Natural killer cell (primary cell): ENCODE results near the gene OR6Q1. TPM values are rescaled to one million over a fixed set of nuclear protein-coding genes. Genes with fewer than 3 reads are reported as not detected.
"Not testable (repeated sequence)": the region's sequence is repeated elsewhere in the genome, so short reads cannot be mapped to it uniquely, and the experiment has no call there.

Experiments used
- ATAC-seq, 3 donors: fragments of 150-1000 bp in 2 of 3; fragments of 200-7000 bp in 1 of 3; cut with Tn5 transposase; 1 replicate in 1 of 3; 2 replicates in 2 of 3; pipeline ENCODE4 v1.10.0; 2021; ENCODE audit warnings: mild to moderate bottlenecking in 2 of 3, moderate library complexity in 2 of 3
- DNase-seq, 2 donors: peaks; one replicate each; pipeline versions ENCODE4 v3.0.0 to v3.0.0-alpha.2; 2013 to 2021; ENCODE audit warnings: mixed read lengths in 1 of 2
- H3K27ac ChIP-seq: one replicate; pipeline ENCODE4 v1.5.1; 2013; ENCODE audit warnings: mild to moderate bottlenecking, low read length
- H3K27me3 ChIP-seq: one replicate; pipeline ENCODE4 v1.6.1; 2013; ENCODE audit warnings: low read length; ENCODE audit not compliant: control insufficient read depth, insufficient read depth
- H3K36me3 ChIP-seq: one replicate; pipeline ENCODE4 v1.6.1; 2013; ENCODE audit warnings: low read length; ENCODE audit not compliant: control insufficient read depth, insufficient read depth
- H3K4me1 ChIP-seq: one replicate; pipeline ENCODE4 v1.6.1; 2013; ENCODE audit warnings: low read length; ENCODE audit not compliant: control insufficient read depth, insufficient read depth
- H3K4me3 ChIP-seq: one replicate; pipeline ENCODE4 v1.5.1; 2013; ENCODE audit warnings: low read length
- H3K9me3 ChIP-seq: one replicate; pipeline ENCODE4 v1.6.1; 2013; ENCODE audit warnings: low read length; ENCODE audit not compliant: control insufficient read depth, insufficient read depth
- H3K27ac Mint-ChIP-seq, 2 donors: one replicate each; pipeline ENCODE4 v1.8.0; 2022; ENCODE audit warnings: mild to moderate bottlenecking in 2 of 2, mixed read lengths in 2 of 2, moderate library complexity in 1 of 2
- H3K27me3 Mint-ChIP-seq, 2 donors: one replicate each; pipeline ENCODE4 v1.8.0; 2022; ENCODE audit warnings: low read depth in 2 of 2, mixed read lengths in 2 of 2
- H3K36me3 Mint-ChIP-seq: one replicate; pipeline ENCODE4 v1.8.0; 2022; ENCODE audit warnings: mixed read lengths
- H3K4me1 Mint-ChIP-seq, 2 donors: one replicate each; pipeline ENCODE4 v1.8.0; 2022; ENCODE audit warnings: mixed read lengths in 2 of 2
- H3K4me3 Mint-ChIP-seq: one replicate; pipeline ENCODE4 v1.8.0; 2022; ENCODE audit warnings: mild to moderate bottlenecking, moderate library complexity, mixed read lengths
- H3K9me3 Mint-ChIP-seq, 2 donors: one replicate each; pipeline ENCODE4 v1.8.0; 2022; ENCODE audit warnings: mixed read lengths in 2 of 2
- WGBS: methylation state at CpG from one replicate; pipeline ENCODE4 v1.1.7; 2013; ENCODE audit warnings: missing lambda C conversion rate; ENCODE audit not compliant: insufficient coverage; 5-methylcytosine and 5-hydroxymethylcytosine counted together
- intact Hi-C: fragments of 100-400 bp; cut with micrococcal nuclease; formaldehyde crosslinking; loops from one replicate; pipeline ENCODE4 v1.14.2; 2022
- total RNA-seq, 4 donors: library from RNA; stranded (reverse); fragments of 120-200 nt in 1 of 4; gene quantifications; one replicate each; pipeline versions ENCODE4 v1.2.3 to v1.2.4, GENCODE V29; 2013 to 2022
- TF ChIP-seq, protein P1 (sequence below): fragments of 200-600 bp; IDR thresholded peaks from one replicate; pipeline ENCODE4 v1.8.0; 2022; ENCODE audit warnings: antibody characterized with exemption

The OR6Q1 gene, protein sequence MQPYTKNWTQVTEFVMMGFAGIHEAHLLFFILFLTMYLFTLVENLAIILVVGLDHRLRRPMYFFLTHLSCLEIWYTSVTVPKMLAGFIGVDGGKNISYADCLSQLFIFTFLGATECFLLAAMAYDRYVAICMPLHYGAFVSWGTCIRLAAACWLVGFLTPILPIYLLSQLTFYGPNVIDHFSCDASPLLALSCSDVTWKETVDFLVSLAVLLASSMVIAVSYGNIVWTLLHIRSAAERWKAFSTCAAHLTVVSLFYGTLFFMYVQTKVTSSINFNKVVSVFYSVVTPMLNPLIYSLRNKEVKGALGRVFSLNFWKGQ
- not detected for total RNA-seq
- total RNA-seq (2013) = not detected

DNA sequence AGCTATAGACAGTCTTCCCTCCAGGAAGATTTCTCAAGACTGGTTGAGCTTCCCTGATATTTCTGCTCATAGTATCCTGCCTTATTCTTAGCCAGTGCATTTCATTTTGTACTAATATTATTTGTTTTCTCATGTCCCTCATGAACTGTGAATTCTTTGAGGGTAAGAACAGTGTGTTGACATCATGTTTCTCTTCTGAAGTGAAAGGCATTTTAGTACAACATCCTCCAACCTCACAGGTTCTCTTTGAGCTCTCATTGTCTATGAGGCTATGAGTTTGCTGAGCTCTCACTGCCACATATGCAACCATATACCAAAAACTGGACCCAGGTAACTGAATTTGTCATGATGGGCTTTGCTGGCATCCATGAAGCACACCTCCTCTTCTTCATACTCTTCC lies at the start of gene OR6Q1:
TSS of gene OR6Q1 (plus strand) at position 301 of the 400 bp plus-strand sequence. CDS start at position 301, 0 bp downstream.
- peaks cover 0 to 3% of the 10 kb centered on the region in 2 donors for H3K27me3 Mint-ChIP-seq

DNA sequence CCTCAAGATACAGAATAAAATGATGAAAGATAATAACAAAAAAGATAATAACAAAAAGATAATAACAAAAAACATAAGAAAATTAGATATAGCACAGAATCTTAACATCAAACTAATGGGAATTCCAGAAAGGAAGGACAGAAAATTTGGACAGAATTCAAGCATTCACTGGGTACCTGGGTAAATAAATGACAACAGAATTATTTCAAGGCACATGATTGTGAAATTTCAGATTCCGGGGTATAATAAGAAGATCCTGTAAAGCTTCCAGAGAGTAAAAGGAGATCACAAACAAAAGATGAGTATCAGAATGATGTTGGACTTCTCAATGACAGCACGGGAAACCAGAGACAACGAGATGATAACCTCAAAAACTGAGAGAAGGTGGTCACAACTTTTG lies 49.2 kb upstream of the OR6Q1 start:
- Histone ChIP-seq H3K4me1 (no peaks in the 10 kb centered on the region), H3K27ac (no peak overlapping the region), H3K9me3 (no peaks in the 10 kb centered on the region), H3K36me3 (no peaks in the 10 kb centered on the region), H3K27me3 (no peaks in the 10 kb centered on the region), H3K4me3 (no peak overlapping the region)
- H3K9me3 Mint-ChIP-seq = no peaks in the 10 kb centered on the region
- no peaks in the 10 kb centered on the region for H3K4me1 Mint-ChIP-seq
- 87% methylated on average over 3 of the region's 3 CpGs for WGBS
- no peak overlapping the region for H3K27ac Mint-ChIP-seq
- H3K4me3 Mint-ChIP-seq = no peak overlapping the region
- intact Hi-C loops = no loop called here
- ATAC-seq = no peak
- TF ChIP-seq, protein P1, sequence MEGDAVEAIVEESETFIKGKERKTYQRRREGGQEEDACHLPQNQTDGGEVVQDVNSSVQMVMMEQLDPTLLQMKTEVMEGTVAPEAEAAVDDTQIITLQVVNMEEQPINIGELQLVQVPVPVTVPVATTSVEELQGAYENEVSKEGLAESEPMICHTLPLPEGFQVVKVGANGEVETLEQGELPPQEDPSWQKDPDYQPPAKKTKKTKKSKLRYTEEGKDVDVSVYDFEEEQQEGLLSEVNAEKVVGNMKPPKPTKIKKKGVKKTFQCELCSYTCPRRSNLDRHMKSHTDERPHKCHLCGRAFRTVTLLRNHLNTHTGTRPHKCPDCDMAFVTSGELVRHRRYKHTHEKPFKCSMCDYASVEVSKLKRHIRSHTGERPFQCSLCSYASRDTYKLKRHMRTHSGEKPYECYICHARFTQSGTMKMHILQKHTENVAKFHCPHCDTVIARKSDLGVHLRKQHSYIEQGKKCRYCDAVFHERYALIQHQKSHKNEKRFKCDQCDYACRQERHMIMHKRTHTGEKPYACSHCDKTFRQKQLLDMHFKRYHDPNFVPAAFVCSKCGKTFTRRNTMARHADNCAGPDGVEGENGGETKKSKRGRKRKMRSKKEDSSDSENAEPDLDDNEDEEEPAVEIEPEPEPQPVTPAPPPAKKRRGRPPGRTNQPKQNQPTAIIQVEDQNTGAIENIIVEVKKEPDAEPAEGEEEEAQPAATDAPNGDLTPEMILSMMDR = no peak
- H3K27me3 Mint-ChIP-seq = peaks cover 0 to 9% of the 10 kb centered on the region in 2 donors
- no peaks in the 10 kb centered on the region for H3K36me3 Mint-ChIP-seq
- no peak for DNase-seq

More for the DNA sequence above, at the start of gene OR6Q1:
- no peaks in the 10 kb centered on the region for H3K9me3 ChIP-seq
- Mint-ChIP-seq H3K4me1 (no peaks in the 10 kb centered on the region), H3K36me3 (no peaks in the 10 kb centered on the region), H3K9me3 (peaks cover 0 to 10% of the 10 kb centered on the region in 2 donors), H3K27ac (no peak within 1 kb of the TSS), H3K4me3 (no peak within 1 kb of the TSS)
- no peak for ATAC-seq
- intact Hi-C loops = no loop called here
- no peaks in the 10 kb centered on the region for H3K4me1 ChIP-seq
- H3K4me3 ChIP-seq = no peak within 1 kb of the TSS
- H3K27ac ChIP-seq = no peak within 1 kb of the TSS
- no peak for DNase-seq
- no peaks in the 10 kb centered on the region for H3K36me3 ChIP-seq
- no peaks in the 10 kb centered on the region for H3K27me3 ChIP-seq
- TF ChIP-seq, protein P1 = no peak

DNA sequence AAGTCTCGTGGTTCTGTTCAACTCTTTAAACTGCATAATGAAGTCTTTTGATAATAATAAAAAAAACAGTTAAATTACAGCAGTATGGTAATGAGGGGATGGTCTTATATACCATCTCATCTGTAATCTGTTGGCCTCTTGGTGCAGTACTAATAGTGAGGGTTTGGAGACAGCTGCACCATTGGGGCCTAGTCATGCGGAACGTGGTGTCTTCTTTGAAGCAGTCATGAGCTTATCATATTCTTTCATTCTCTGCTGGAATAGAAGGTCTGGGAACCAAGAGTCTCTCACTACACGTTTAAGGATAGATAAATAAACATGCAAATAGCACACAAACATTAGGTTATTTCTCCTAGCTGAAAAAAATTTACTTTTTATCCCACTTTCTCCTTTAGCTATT lies 48.0 kb upstream of the OR6Q1 start:
- Mint-ChIP-seq H3K36me3 (no peaks in the 10 kb centered on the region), H3K27ac (no peak overlapping the region), H3K9me3 (no peaks in the 10 kb centered on the region), H3K4me1 (no peaks in the 10 kb centered on the region), H3K27me3 (peaks cover 0 to 9% of the 10 kb centered on the region in 2 donors), H3K4me3 (no peak overlapping the region)
- H3K36me3 ChIP-seq = no peaks in the 10 kb centered on the region
- ATAC-seq (no peak), DNase-seq (no peak)
- H3K4me1 ChIP-seq = no peaks in the 10 kb centered on the region
- TF ChIP-seq, protein P1 = no peak
- no peak overlapping the region for H3K4me3 ChIP-seq
- intact Hi-C loops = no loop called here
- 72% methylated on average over 3 of the region's 4 CpGs for WGBS
- H3K27ac ChIP-seq = no peak overlapping the region
- no peaks in the 10 kb centered on the region for H3K27me3 ChIP-seq
- H3K9me3 ChIP-seq = no peaks in the 10 kb centered on the region

DNA sequence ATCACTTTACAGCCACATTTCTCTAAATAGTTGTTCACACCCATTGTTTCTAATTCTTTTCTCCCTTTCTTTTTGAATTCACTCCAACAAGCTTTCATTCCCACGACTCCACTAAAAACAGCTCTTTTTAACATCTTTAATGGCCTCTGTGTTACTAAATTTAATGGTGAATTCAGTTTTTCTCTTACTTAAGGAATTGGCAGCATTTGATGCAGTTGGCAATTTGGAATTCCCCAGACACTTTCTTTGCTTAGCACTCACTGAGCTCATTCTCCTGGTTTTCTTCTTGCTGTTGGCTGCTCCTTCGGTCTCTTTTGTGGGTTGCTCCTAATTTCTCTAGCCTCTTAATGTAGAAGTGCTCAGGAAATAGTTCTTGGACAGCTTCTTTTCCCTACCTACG lies 47.6 kb upstream of the OR6Q1 start:
- Mint-ChIP-seq H3K4me3 (no peak overlapping the region), H3K9me3 (no peaks in the 10 kb centered on the region), H3K27me3 (peaks cover 0 to 9% of the 10 kb centered on the region in 2 donors), H3K27ac (no peak overlapping the region), H3K36me3 (no peaks in the 10 kb centered on the region), H3K4me1 (no peaks in the 10 kb centered on the region)
- ATAC-seq (no peak), DNase-seq (no peak)
- no peaks in the 10 kb centered on the region for H3K4me1 ChIP-seq
- no peaks in the 10 kb centered on the region for H3K27me3 ChIP-seq
- H3K9me3 ChIP-seq = no peaks in the 10 kb centered on the region
- TF ChIP-seq, protein P1 = no peak
- intact Hi-C loops = no loop called here
- no peak overlapping the region for H3K27ac ChIP-seq
- H3K36me3 ChIP-seq = no peaks in the 10 kb centered on the region
- WGBS = 82% methylated on average over 1 of the region's 3 CpGs
- H3K4me3 ChIP-seq = no peak overlapping the region

DNA sequence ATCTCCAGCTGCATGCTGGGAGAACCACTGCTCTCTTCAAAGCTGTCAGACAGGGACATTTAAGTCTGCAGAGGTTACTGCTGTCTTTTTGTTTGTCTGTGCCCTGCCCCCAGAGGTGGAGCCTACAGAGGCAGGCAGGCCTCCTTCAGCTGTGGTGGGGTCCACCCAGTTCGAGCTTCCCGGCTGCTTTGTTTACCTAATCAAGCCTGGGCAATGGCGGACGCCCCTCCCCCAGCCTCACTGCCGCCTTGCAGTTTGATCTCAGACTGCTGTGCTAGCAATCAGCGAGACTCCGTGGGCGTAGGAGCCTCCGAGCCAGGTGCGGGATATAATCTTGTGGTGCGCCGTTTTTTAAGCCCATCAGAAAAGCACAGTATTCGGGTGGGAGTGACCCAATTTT lies 31.2 kb upstream of the OR6Q1 start:
- H3K36me3 ChIP-seq, H3K4me3 ChIP-seq, H3K9me3 Mint-ChIP-seq, ATAC-seq, H3K4me1 ChIP-seq, H3K27me3 ChIP-seq, DNase-seq, H3K27me3 Mint-ChIP-seq, H3K27ac ChIP-seq, H3K4me3 Mint-ChIP-seq, H3K4me1 Mint-ChIP-seq, intact Hi-C loops, H3K9me3 ChIP-seq, H3K36me3 Mint-ChIP-seq, H3K27ac Mint-ChIP-seq: not testable (repeated sequence)
- WGBS = 67% methylated on average over 4 of the region's 13 CpGs
